BE2C (cell line): ENCODE results near the gene LOC128125822.
A peak's percentile ranks its signal among the peaks of the same experiment; 100 is the strongest.
"Not testable (repeated sequence)": the region's sequence is repeated elsewhere in the genome, so short reads cannot be mapped to it uniquely, and the experiment has no call there.

Source experiments
- DNase-seq: peaks from one replicate; pipeline ENCODE4 v3.0.0-alpha.2; 2020
- H3K27me3 ChIP-seq: fragments of 250-450 bp; sonication (Bioruptor Pico); 2 replicates; pipeline ENCODE4 v1.5.1; 2020; ENCODE audit warnings: mild to moderate bottlenecking
- H3K36me3 ChIP-seq: fragments of 250-450 bp; sonication (Bioruptor Pico); 2 replicates; pipeline ENCODE4 v1.5.1; 2020; ENCODE audit warnings: mild to moderate bottlenecking
- H3K4me1 ChIP-seq: fragments of 250-450 bp; sonication (Bioruptor Pico); 2 replicates; pipeline ENCODE4 v1.5.1; 2020
- H3K4me3 ChIP-seq: 2 replicates; pipeline ENCODE4 v1.5.1; 2011; ENCODE audit warnings: low read depth, low read length
- H3K9me3 ChIP-seq: fragments of 250-450 bp; sonication (Bioruptor Pico); 2 replicates; pipeline ENCODE4 v1.5.1; 2020
- CTCF ChIP-seq: IDR thresholded peaks from 2 replicates; pipeline ENCODE4 v1.5.1; 2012; ENCODE audit warnings: mild to moderate bottlenecking, low read depth, low read length

Gene LOC128125822

GRCh38 chr6:63572044-63572746 is at the start of gene LOC128125822, which contains the start of gene PTP4A1:
Gene LOC128125822, plus strand, starts transcription at chr6:63572480.
Gene PTP4A1, plus strand, starts transcription at chr6:63572480. Its CDS starts 4,401 bp downstream, at chr6:63576881.
- DNase-seq = peak; percentile 98
- Histone ChIP-seq H3K9me3 (no peaks in the 10 kb centered on the region), H3K27me3 (no peaks in the 10 kb centered on the region), H3K36me3 (peaks cover 16% of the 10 kb centered on the region), H3K4me1 (no peaks in the 10 kb centered on the region), H3K4me3 (peak within 1 kb of the TSS; percentile 74)
- TF ChIP-seq CTCF = no peak

- not testable (repeated sequence) for DNase-seq, H3K4me3 ChIP-seq, H3K4me1 ChIP-seq
These were observed 49.4 kb upstream of the LOC128125822 start for GRCh38 chr6:63522911-63523287.

DNA sequence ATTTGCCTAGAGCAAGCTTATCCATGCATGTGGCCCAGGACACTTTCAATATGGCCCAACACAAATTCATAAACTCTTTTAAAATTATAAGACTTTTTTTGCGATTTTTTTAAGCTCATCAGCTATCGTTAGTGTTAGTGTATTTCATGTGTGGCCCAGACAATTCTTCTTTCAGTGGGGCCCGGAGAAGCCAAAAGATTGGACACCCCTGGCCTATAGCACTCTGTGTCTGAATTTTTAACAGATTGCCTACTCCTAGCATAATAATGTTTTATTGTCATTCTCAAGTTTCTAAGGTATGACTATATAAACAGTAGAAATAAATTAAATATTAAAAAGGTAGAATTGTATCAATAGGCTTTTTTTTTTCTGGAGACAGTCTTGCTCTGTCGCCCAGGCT is 48.6 kb upstream of the LOC128125822 start:
- no peaks in the 10 kb centered on the region for H3K9me3 ChIP-seq
- TF ChIP-seq CTCF = no peak
- H3K4me3 ChIP-seq = no peak overlapping the region
- no peaks in the 10 kb centered on the region for H3K4me1 ChIP-seq
- H3K27me3 ChIP-seq = no peaks in the 10 kb centered on the region
- H3K36me3 ChIP-seq = no peaks in the 10 kb centered on the region
- no peak for DNase-seq

More at GRCh38 chr6:63522911-63523287, 49.4 kb upstream of the LOC128125822 start:
- not testable (repeated sequence) for H3K36me3 ChIP-seq, H3K27me3 ChIP-seq, H3K9me3 ChIP-seq

- no peaks in the 10 kb centered on the region for H3K27me3 ChIP-seq
- no peaks in the 10 kb centered on the region for H3K9me3 ChIP-seq
- H3K4me1 ChIP-seq = no peaks in the 10 kb centered on the region
- no peak overlapping the region for H3K4me3 ChIP-seq
- TF ChIP-seq CTCF = 0 out of 2 replicates have a peak, but pooled peaks have one; percentile 10
- no peaks in the 10 kb centered on the region for H3K36me3 ChIP-seq
- DNase-seq = no peak
These were observed 46.9 kb upstream of the LOC128125822 start for GRCh38 chr6:63525186-63525878.

GRCh38 chr6:63526931-63527330 is 45.3 kb upstream of the LOC128125822 start:
- no peak for TF ChIP-seq CTCF
- H3K9me3 ChIP-seq = no peaks in the 10 kb centered on the region
- no peak overlapping the region for H3K4me3 ChIP-seq
- DNase-seq = no peak
- no peaks in the 10 kb centered on the region for H3K4me1 ChIP-seq
- no peaks in the 10 kb centered on the region for H3K36me3 ChIP-seq
- no peaks in the 10 kb centered on the region for H3K27me3 ChIP-seq

- no peak for DNase-seq
- Histone ChIP-seq H3K27me3 (no peaks in the 10 kb centered on the region), H3K9me3 (no peaks in the 10 kb centered on the region), H3K4me3 (no peak overlapping the region), H3K4me1 (no peaks in the 10 kb centered on the region), H3K36me3 (no peaks in the 10 kb centered on the region)
- no peak for TF ChIP-seq CTCF
These were observed 44.4 kb upstream of the LOC128125822 start for GRCh38 chr6:63527658-63528514.
